ENCODE measurements around the gene ATP8A1. TPM values are rescaled to one million over a fixed set of nuclear protein-coding genes. Genes with fewer than 3 reads are reported as not detected.

The ATP8A1 gene
- total RNA-seq, 2 experiments from 2014 or later = 80.0 to 141 TPM

DNA sequence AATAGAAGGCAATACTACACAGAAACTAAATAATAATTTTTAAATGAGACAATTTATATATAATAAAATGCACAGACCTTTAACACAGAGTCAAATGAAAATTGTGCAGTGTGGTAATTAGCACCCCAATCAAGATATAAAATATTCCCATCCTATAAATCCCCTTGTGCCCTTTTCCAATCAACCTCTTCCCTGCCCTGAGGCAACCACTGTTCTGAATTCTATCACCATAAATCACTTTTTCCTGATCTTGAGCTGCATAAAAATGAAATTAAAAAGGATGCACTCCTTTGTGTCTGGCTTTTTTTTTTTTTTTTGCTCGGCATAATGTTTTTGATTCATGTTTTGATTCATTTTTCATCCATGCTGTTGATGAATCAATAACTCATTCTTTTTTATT, 107.0 kb downstream of the ATP8A1 start:
- H2AFZ ChIP-seq (ENCODE audit: low read length) = no peak overlapping the region
- no peak for DNase-seq (ENCODE audit: low spot score)
- no peaks in the 10 kb centered on the region for H3K9me2 ChIP-seq (ENCODE audit: insufficient read depth, low read length)
- TF ChIP-seq CTCF (conservative IDR thresholded peaks at IDR 0.05; ENCODE audit: low read length) (no peak), EZH2phosphoT487 (IDR thresholded peaks at IDR 0.05; ENCODE audit: borderline replicate concordance, low read depth, low read length) (no peak)
- intact Hi-C loops (cut with micrococcal nuclease; ENCODE audit: unreplicated experiment) = no loop called here
- H3K4me3 ChIP-seq (ENCODE audit: low read depth, low read length, poor library complexity, severe bottlenecking) = no peak overlapping the region
- ChIA-PET CTCF (ENCODE audit: unreplicated experiment) (no interaction called here), POLR2A (interaction anchor here (1.1 kb wide), 1 partner anchor 8 kb away, joined by 3 read pairs; no protein-coding TSS in a partner anchor)
- no TSS peak for BruUV-seq (replicated peaks)
- no peaks in the 10 kb centered on the region for H4K20me1 ChIP-seq (ENCODE audit: insufficient read depth, low read length)
- no peaks in the 10 kb centered on the region for H3K4me1 ChIP-seq (ENCODE audit: insufficient read depth, low read length, poor library complexity, severe bottlenecking)
- peaks cover 91% of the 10 kb centered on the region for H3K36me3 ChIP-seq (ENCODE audit: insufficient read depth, low read length)
- H3K4me2 ChIP-seq (ENCODE audit: low read length) = no peak overlapping the region
- H3K27ac ChIP-seq (ENCODE audit: low read depth, low read length, poor library complexity, severe bottlenecking) = no peak overlapping the region
- H3K79me2 ChIP-seq (ENCODE audit: insufficient read depth, low read depth, low read length) = no peaks in the 10 kb centered on the region
- H3K9me3 ChIP-seq (ENCODE audit: low read length) = no peaks in the 10 kb centered on the region

- Histone ChIP-seq H3K79me2 (ENCODE audit: insufficient read depth, low read depth, low read length) (no peaks in the 10 kb centered on the region), H3K36me3 (ENCODE audit: insufficient read depth, low read length) (peaks cover 90% of the 10 kb centered on the region), H3K9me2 (ENCODE audit: insufficient read depth, low read length) (no peaks in the 10 kb centered on the region), H3K4me3 (ENCODE audit: low read depth, low read length, poor library complexity, severe bottlenecking) (no peak overlapping the region), H3K4me2 (ENCODE audit: low read length) (no peak overlapping the region), H3K9me3 (ENCODE audit: low read length) (peaks cover 4% of the 10 kb centered on the region; the same call in 1 of the 2 replicates), H3K4me1 (ENCODE audit: insufficient read depth, low read length, poor library complexity, severe bottlenecking) (no peaks in the 10 kb centered on the region), H2AFZ (ENCODE audit: low read length) (no peak overlapping the region), H4K20me1 (ENCODE audit: insufficient read depth, low read length) (no peaks in the 10 kb centered on the region), H3K27ac (ENCODE audit: low read depth, low read length, poor library complexity, severe bottlenecking) (no peak overlapping the region)
- ChIA-PET POLR2A (interaction anchor here (0.6 to 1.3 kb wide), 3 partner anchors 109 to 915 kb away, joined by 3 to 6 read pairs (median 3); partner anchors contain the start of gene ATP8A1), CTCF (ENCODE audit: unreplicated experiment) (no interaction called here)
- DNase-seq (ENCODE audit: low spot score) = no peak
- no TSS peak for BruUV-seq (replicated peaks)
- intact Hi-C loops (cut with micrococcal nuclease; ENCODE audit: unreplicated experiment) = no loop called here
- TF ChIP-seq EZH2phosphoT487 (IDR thresholded peaks at IDR 0.05; ENCODE audit: borderline replicate concordance, low read depth, low read length) = no peak
- TF ChIP-seq CTCF (conservative IDR thresholded peaks at IDR 0.05; ENCODE audit: low read length) = no peak
Measured at GRCh38 chr4:42547805-42548204, 109.1 kb downstream of the ATP8A1 start.

GRCh38 chr4:42543762-42544161, 113.1 kb downstream of the ATP8A1 start:
- Histone ChIP-seq H3K79me2 (ENCODE audit: insufficient read depth, low read depth, low read length) (no peaks in the 10 kb centered on the region), H3K4me2 (ENCODE audit: low read length) (no peak overlapping the region), H3K36me3 (ENCODE audit: insufficient read depth, low read length) (peaks cover 92% of the 10 kb centered on the region), H3K27ac (ENCODE audit: low read depth, low read length, poor library complexity, severe bottlenecking) (no peak overlapping the region), H2AFZ (ENCODE audit: low read length) (no peak overlapping the region), H3K9me2 (ENCODE audit: insufficient read depth, low read length) (no peaks in the 10 kb centered on the region), H4K20me1 (ENCODE audit: insufficient read depth, low read length) (no peaks in the 10 kb centered on the region), H3K9me3 (ENCODE audit: low read length) (peaks cover 6% of the 10 kb centered on the region; the same call in 1 of the 2 replicates), H3K4me3 (ENCODE audit: low read depth, low read length, poor library complexity, severe bottlenecking) (no peak overlapping the region), H3K4me1 (ENCODE audit: insufficient read depth, low read length, poor library complexity, severe bottlenecking) (no peaks in the 10 kb centered on the region)
- BruUV-seq (replicated peaks) = no TSS peak
- TF ChIP-seq EZH2phosphoT487 (IDR thresholded peaks at IDR 0.05; ENCODE audit: borderline replicate concordance, low read depth, low read length) = no peak
- no peak for TF ChIP-seq CTCF (conservative IDR thresholded peaks at IDR 0.05; ENCODE audit: low read length)
- DNase-seq (ENCODE audit: low spot score) = no peak
- intact Hi-C loops (cut with micrococcal nuclease; ENCODE audit: unreplicated experiment) = no loop called here
- CTCF ChIA-PET (ENCODE audit: unreplicated experiment) = no interaction called here
- POLR2A ChIA-PET = interaction anchor here (1.0 kb wide), 1 partner anchor 17 kb away, joined by 3 read pairs; no protein-coding TSS in a partner anchor
